ENCODE data around the gene LCE1E.

Gene LCE1E

GRCh38 chr1:152757747-152758146 is 28.3 kb upstream of the LCE1E start, which contains the start of gene KPRP:
TSS of gene KPRP (plus strand) at chr1:152758025. CDS start at chr1:152759589, 1,564 bp downstream.
- no peaks in the 10 kb centered on the region for H3K27me3 ChIP-seq (replicated peaks; ENCODE audit: control insufficient read depth, insufficient read depth, low read length)
- no peak within 1 kb of the TSS for H3K9ac ChIP-seq (ENCODE audit: low read length)
- H3K9me3 ChIP-seq (ENCODE audit: control insufficient read depth, low read length) = no peaks in the 10 kb centered on the region
- no peak within 1 kb of the TSS for H3K4me3 ChIP-seq (ENCODE audit: low read length)
- DNase-seq (ENCODE audit: low read depth) = no peak
- no peaks in the 10 kb centered on the region for H3K36me3 ChIP-seq (ENCODE audit: control insufficient read depth, insufficient read depth, low read length, severe bottlenecking)
- H3K4me1 ChIP-seq (ENCODE audit: control insufficient read depth, insufficient read depth, low read length) = peaks cover 7% of the 10 kb centered on the region

- Histone ChIP-seq H3K9me3 (ENCODE audit: control insufficient read depth, low read length) (no peaks in the 10 kb centered on the region), H3K9ac (ENCODE audit: low read length) (no peak overlapping the region), H3K36me3 (ENCODE audit: control insufficient read depth, insufficient read depth, low read length, severe bottlenecking) (no peaks in the 10 kb centered on the region), H3K27me3 (replicated peaks; ENCODE audit: control insufficient read depth, insufficient read depth, low read length) (no peaks in the 10 kb centered on the region), H3K4me3 (ENCODE audit: low read length) (no peak overlapping the region), H3K4me1 (ENCODE audit: control insufficient read depth, insufficient read depth, low read length) (peaks cover 6% of the 10 kb centered on the region)
- no peak for DNase-seq (ENCODE audit: low read depth)
These were observed 27.4 kb upstream of the LCE1E start for GRCh38 chr1:152758636-152759035.

GRCh38 chr1:152759453-152760173 is 26.4 kb upstream of the LCE1E start:
- Histone ChIP-seq H3K4me3 (ENCODE audit: low read length) (no peak overlapping the region), H3K9ac (ENCODE audit: low read length) (no peak overlapping the region), H3K27me3 (replicated peaks; ENCODE audit: control insufficient read depth, insufficient read depth, low read length) (no peaks in the 10 kb centered on the region), H3K4me1 (ENCODE audit: control insufficient read depth, insufficient read depth, low read length) (peaks cover 6% of the 10 kb centered on the region), H3K36me3 (ENCODE audit: control insufficient read depth, insufficient read depth, low read length, severe bottlenecking) (no peaks in the 10 kb centered on the region), H3K9me3 (ENCODE audit: control insufficient read depth, low read length) (no peaks in the 10 kb centered on the region)
- DNase-seq (ENCODE audit: low read depth) = no peak

- Histone ChIP-seq H3K27me3 (replicated peaks; ENCODE audit: control insufficient read depth, insufficient read depth, low read length) (no peaks in the 10 kb centered on the region), H3K36me3 (ENCODE audit: control insufficient read depth, insufficient read depth, low read length, severe bottlenecking) (no peaks in the 10 kb centered on the region), H3K4me1 (ENCODE audit: control insufficient read depth, insufficient read depth, low read length) (peaks cover 6% of the 10 kb centered on the region), H3K4me3 (ENCODE audit: low read length) (no peak overlapping the region), H3K9ac (ENCODE audit: low read length) (no peak overlapping the region), H3K9me3 (ENCODE audit: control insufficient read depth, low read length) (no peaks in the 10 kb centered on the region)
- DNase-seq (ENCODE audit: low read depth) = no peak
These were observed 25.4 kb upstream of the LCE1E start for GRCh38 chr1:152760551-152761190.

- H3K9me3 ChIP-seq (ENCODE audit: control insufficient read depth, low read length) = no peaks in the 10 kb centered on the region
These were observed 24.3 kb upstream of the LCE1E start for GRCh38 chr1:152761609-152762213.

GRCh38 chr1:152768847-152769533 is 17.1 kb upstream of the LCE1E start:
- Histone ChIP-seq H3K4me3 (ENCODE audit: low read length) (no peak overlapping the region), H3K9me3 (ENCODE audit: control insufficient read depth, low read length) (no peaks in the 10 kb centered on the region), H3K27me3 (replicated peaks; ENCODE audit: control insufficient read depth, insufficient read depth, low read length) (no peaks in the 10 kb centered on the region), H3K4me1 (ENCODE audit: control insufficient read depth, insufficient read depth, low read length) (peaks cover 17% of the 10 kb centered on the region), H3K36me3 (ENCODE audit: control insufficient read depth, insufficient read depth, low read length, severe bottlenecking) (no peaks in the 10 kb centered on the region), H3K9ac (ENCODE audit: low read length) (no peak overlapping the region)
- DNase-seq (ENCODE audit: low read depth) = no peak

More at GRCh38 chr1:152761609-152762213, 24.3 kb upstream of the LCE1E start:
- H3K4me1 ChIP-seq (ENCODE audit: control insufficient read depth, insufficient read depth, low read length) = peaks cover 6% of the 10 kb centered on the region
- no peak for DNase-seq (ENCODE audit: low read depth)
- no peak overlapping the region for H3K9ac ChIP-seq (ENCODE audit: low read length)
- no peaks in the 10 kb centered on the region for H3K27me3 ChIP-seq (replicated peaks; ENCODE audit: control insufficient read depth, insufficient read depth, low read length)
- H3K4me3 ChIP-seq (ENCODE audit: low read length) = no peak overlapping the region
- no peaks in the 10 kb centered on the region for H3K36me3 ChIP-seq (ENCODE audit: control insufficient read depth, insufficient read depth, low read length, severe bottlenecking)

- Histone ChIP-seq H3K9me3 (ENCODE audit: control insufficient read depth, low read length) (no peaks in the 10 kb centered on the region), H3K4me1 (ENCODE audit: control insufficient read depth, insufficient read depth, low read length) (peaks cover 17% of the 10 kb centered on the region)
- no peak for DNase-seq (ENCODE audit: low read depth)
These were observed 15.6 kb upstream of the LCE1E start for GRCh38 chr1:152770411-152770810.

GRCh38 chr1:152774875-152775274 is 11.2 kb upstream of the LCE1E start, which contains the start of gene LCE1F:
TSS of gene LCE1F (plus strand) at chr1:152775140. CDS start at chr1:152776372, 1,232 bp downstream.
- Histone ChIP-seq H3K9me3 (ENCODE audit: control insufficient read depth, low read length) (no peaks in the 10 kb centered on the region), H3K9ac (ENCODE audit: low read length) (no peak within 1 kb of the TSS), H3K27me3 (replicated peaks; ENCODE audit: control insufficient read depth, insufficient read depth, low read length) (no peaks in the 10 kb centered on the region), H3K4me1 (ENCODE audit: control insufficient read depth, insufficient read depth, low read length) (peaks cover 5% of the 10 kb centered on the region), H3K36me3 (ENCODE audit: control insufficient read depth, insufficient read depth, low read length, severe bottlenecking) (no peaks in the 10 kb centered on the region), H3K4me3 (ENCODE audit: low read length) (no peak within 1 kb of the TSS)
- DNase-seq (ENCODE audit: low read depth) = no peak

More at GRCh38 chr1:152770411-152770810, 15.6 kb upstream of the LCE1E start:
- H3K36me3 ChIP-seq (ENCODE audit: control insufficient read depth, insufficient read depth, low read length, severe bottlenecking) = no peaks in the 10 kb centered on the region
- no peak overlapping the region for H3K9ac ChIP-seq (ENCODE audit: low read length)
- H3K4me3 ChIP-seq (ENCODE audit: low read length) = no peak overlapping the region
- H3K27me3 ChIP-seq (replicated peaks; ENCODE audit: control insufficient read depth, insufficient read depth, low read length) = no peaks in the 10 kb centered on the region

- no peak overlapping the region for H3K9ac ChIP-seq (ENCODE audit: low read length)
- H3K36me3 ChIP-seq (ENCODE audit: control insufficient read depth, insufficient read depth, low read length, severe bottlenecking) = no peaks in the 10 kb centered on the region
- no peaks in the 10 kb centered on the region for H3K27me3 ChIP-seq (replicated peaks; ENCODE audit: control insufficient read depth, insufficient read depth, low read length)
- no peak overlapping the region for H3K4me3 ChIP-seq (ENCODE audit: low read length)
- H3K4me1 ChIP-seq (ENCODE audit: control insufficient read depth, insufficient read depth, low read length) = no peaks in the 10 kb centered on the region
- no peak for DNase-seq (ENCODE audit: low read depth)
- H3K9me3 ChIP-seq (ENCODE audit: control insufficient read depth, low read length) = no peaks in the 10 kb centered on the region
These were observed 9.7 kb upstream of the LCE1E start for GRCh38 chr1:152776361-152776760.

GRCh38 chr1:152777510-152778137 is 8.4 kb upstream of the LCE1E start:
- no peaks in the 10 kb centered on the region for H3K9me3 ChIP-seq (ENCODE audit: control insufficient read depth, low read length)

More at GRCh38 chr1:152777510-152778137, 8.4 kb upstream of the LCE1E start:
- H3K4me3 ChIP-seq (ENCODE audit: low read length) = no peak overlapping the region
- H3K27me3 ChIP-seq (replicated peaks; ENCODE audit: control insufficient read depth, insufficient read depth, low read length) = no peaks in the 10 kb centered on the region
- no peak for DNase-seq (ENCODE audit: low read depth)
- no peaks in the 10 kb centered on the region for H3K4me1 ChIP-seq (ENCODE audit: control insufficient read depth, insufficient read depth, low read length)
- H3K36me3 ChIP-seq (ENCODE audit: control insufficient read depth, insufficient read depth, low read length, severe bottlenecking) = no peaks in the 10 kb centered on the region
- no peak overlapping the region for H3K9ac ChIP-seq (ENCODE audit: low read length)
